ENCODE results near the gene SNX17. TPM values are rescaled to one million over a fixed set of nuclear protein-coding genes. Genes with fewer than 3 reads are reported as not detected.

The SNX17 gene
- total and polyA plus RNA-seq, 2 of the 13 experiments (the other 11 are each of a cell fraction or from before 2014, with no cell fraction given), result 75.0 to 109 TPM

DNA sequence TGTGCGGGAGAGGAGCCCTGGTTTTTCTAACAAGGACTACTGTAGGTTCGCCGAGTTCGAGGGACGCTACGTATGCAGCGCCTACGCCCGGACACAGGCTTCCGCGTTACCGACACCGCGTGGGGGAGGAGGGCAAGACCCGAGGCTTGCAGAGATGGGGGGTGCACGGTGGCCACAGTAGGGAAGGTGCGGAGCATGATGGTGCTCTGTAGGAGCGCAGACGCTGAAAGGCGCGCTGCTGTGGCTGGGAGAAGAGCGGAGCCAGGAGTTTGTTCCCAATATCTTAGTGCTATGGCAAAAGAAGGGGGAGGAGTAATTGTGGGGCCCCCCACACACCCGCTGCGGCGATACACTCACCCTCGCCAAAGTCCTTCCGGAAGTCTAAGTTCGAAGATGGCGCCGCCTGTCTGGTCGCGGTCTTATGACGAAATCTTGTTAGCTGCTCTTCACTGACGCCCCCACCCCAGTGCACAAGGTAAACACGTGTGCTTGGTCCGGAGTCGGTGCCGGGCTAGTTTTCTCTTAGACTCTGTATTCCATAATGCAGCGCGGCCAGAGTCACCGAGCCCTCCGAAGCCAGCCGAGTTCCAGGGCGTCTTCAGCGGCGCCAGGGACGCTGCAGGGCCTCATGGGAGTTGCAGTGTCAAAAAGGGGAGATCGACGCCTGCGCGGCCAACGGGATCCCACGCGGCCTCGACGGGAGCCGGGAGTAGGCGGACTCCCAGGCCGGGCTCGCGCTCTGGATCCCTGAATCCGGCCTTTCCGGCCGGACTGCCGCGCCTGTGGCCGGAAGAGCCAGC is 13.8 kb upstream of the SNX17 start, which contains the start of gene GTF3C2 (continued):
- TF ChIP-seq RARA (CRISPR knock-in tag; IDR thresholded peaks at IDR 0.05) (peak; percentile 29; the same call in 1 of the 2 replicates), ZNF556 (CRISPR knock-in tag; IDR thresholded peaks at IDR 0.05; ENCODE audit: borderline replicate concordance) (0 out of 2 replicates have a peak, but pooled peaks have one; percentile 49), MEF2D (CRISPR knock-in tag; IDR thresholded peaks at IDR 0.05) (peak; percentile 54; the same call in 1 of the 2 replicates), RCOR2 (CRISPR knock-in tag; IDR thresholded peaks at IDR 0.05) (no peak), ELF4 (CRISPR knock-in tag; IDR thresholded peaks at IDR 0.05; ENCODE audit: borderline replicate concordance) (peak; percentile 90), SNAPC2 (CRISPR knock-in tag; IDR thresholded peaks at IDR 0.05) (peak; percentile 93), ZIK1 (CRISPR knock-in tag; IDR thresholded peaks at IDR 0.05; ENCODE audit: borderline replicate concordance, low read depth) (peak; percentile 79; the same call in 1 of the 2 replicates), ZNF24 (IDR thresholded peaks at IDR 0.05) (no peak), YEATS2 (CRISPR knock-in tag; IDR thresholded peaks at IDR 0.05; ENCODE audit: borderline replicate concordance) (peak; percentile 84), NAIF1 (CRISPR knock-in tag; IDR thresholded peaks at IDR 0.05; ENCODE audit: borderline replicate concordance) (peak; percentile 100), ZNF138 (CRISPR knock-in tag; IDR thresholded peaks at IDR 0.05; ENCODE audit: low read depth) (no peak; the same call in 1 of the 2 replicates), ZKSCAN8 (CRISPR knock-in tag; IDR thresholded peaks at IDR 0.05; ENCODE audit: borderline replicate concordance) (no peak), ETV6 (CRISPR knock-in tag; conservative IDR thresholded peaks at IDR 0.05) (0 out of 2 replicates have a peak, but pooled peaks have one; percentile 72), SYNCRIP (IDR thresholded peaks at IDR 0.05; ENCODE audit: insufficient read depth, low read depth, low read length) (no peak), MTF2 (CRISPR knock-in tag; IDR thresholded peaks at IDR 0.05; ENCODE audit: borderline replicate concordance) (peak; percentile 65; the same call in 1 of the 2 replicates)
- TF ChIP-seq, protein P1, sequence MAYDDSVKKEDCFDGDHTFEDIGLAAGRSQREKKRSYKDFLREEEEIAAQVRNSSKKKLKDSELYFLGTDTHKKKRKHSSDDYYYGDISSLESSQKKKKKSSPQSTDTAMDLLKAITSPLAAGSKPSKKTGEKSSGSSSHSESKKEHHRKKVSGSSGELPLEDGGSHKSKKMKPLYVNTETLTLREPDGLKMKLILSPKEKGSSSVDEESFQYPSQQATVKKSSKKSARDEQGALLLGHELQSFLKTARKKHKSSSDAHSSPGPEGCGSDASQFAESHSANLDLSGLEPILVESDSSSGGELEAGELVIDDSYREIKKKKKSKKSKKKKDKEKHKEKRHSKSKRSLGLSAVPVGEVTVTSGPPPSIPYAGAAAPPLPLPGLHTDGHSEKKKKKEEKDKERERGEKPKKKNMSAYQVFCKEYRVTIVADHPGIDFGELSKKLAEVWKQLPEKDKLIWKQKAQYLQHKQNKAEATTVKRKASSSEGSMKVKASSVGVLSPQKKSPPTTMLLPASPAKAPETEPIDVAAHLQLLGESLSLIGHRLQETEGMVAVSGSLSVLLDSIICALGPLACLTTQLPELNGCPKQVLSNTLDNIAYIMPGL (CRISPR knock-in tag; IDR thresholded peaks at IDR 0.05; ENCODE audit: borderline replicate concordance in 1 of 2, low read depth in 1 of 2), result peak in 1 of 2 experiments; percentile 84
- TF ChIP-seq, protein P2, sequence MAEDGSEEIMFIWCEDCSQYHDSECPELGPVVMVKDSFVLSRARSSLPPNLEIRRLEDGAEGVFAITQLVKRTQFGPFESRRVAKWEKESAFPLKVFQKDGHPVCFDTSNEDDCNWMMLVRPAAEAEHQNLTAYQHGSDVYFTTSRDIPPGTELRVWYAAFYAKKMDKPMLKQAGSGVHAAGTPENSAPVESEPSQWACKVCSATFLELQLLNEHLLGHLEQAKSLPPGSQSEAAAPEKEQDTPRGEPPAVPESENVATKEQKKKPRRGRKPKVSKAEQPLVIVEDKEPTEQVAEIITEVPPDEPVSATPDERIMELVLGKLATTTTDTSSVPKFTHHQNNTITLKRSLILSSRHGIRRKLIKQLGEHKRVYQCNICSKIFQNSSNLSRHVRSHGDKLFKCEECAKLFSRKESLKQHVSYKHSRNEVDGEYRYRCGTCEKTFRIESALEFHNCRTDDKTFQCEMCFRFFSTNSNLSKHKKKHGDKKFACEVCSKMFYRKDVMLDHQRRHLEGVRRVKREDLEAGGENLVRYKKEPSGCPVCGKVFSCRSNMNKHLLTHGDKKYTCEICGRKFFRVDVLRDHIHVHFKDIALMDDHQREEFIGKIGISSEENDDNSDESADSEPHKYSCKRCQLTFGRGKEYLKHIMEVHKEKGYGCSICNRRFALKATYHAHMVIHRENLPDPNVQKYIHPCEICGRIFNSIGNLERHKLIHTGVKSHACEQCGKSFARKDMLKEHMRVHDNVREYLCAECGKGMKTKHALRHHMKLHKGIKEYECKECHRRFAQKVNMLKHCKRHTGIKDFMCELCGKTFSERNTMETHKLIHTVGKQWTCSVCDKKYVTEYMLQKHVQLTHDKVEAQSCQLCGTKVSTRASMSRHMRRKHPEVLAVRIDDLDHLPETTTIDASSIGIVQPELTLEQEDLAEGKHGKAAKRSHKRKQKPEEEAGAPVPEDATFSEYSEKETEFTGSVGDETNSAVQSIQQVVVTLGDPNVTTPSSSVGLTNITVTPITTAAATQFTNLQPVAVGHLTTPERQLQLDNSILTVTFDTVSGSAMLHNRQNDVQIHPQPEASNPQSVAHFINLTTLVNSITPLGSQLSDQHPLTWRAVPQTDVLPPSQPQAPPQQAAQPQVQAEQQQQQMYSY (CRISPR knock-in tag; IDR thresholded peaks at IDR 0.05), result peak; percentile 91
- TF ChIP-seq, protein P3, sequence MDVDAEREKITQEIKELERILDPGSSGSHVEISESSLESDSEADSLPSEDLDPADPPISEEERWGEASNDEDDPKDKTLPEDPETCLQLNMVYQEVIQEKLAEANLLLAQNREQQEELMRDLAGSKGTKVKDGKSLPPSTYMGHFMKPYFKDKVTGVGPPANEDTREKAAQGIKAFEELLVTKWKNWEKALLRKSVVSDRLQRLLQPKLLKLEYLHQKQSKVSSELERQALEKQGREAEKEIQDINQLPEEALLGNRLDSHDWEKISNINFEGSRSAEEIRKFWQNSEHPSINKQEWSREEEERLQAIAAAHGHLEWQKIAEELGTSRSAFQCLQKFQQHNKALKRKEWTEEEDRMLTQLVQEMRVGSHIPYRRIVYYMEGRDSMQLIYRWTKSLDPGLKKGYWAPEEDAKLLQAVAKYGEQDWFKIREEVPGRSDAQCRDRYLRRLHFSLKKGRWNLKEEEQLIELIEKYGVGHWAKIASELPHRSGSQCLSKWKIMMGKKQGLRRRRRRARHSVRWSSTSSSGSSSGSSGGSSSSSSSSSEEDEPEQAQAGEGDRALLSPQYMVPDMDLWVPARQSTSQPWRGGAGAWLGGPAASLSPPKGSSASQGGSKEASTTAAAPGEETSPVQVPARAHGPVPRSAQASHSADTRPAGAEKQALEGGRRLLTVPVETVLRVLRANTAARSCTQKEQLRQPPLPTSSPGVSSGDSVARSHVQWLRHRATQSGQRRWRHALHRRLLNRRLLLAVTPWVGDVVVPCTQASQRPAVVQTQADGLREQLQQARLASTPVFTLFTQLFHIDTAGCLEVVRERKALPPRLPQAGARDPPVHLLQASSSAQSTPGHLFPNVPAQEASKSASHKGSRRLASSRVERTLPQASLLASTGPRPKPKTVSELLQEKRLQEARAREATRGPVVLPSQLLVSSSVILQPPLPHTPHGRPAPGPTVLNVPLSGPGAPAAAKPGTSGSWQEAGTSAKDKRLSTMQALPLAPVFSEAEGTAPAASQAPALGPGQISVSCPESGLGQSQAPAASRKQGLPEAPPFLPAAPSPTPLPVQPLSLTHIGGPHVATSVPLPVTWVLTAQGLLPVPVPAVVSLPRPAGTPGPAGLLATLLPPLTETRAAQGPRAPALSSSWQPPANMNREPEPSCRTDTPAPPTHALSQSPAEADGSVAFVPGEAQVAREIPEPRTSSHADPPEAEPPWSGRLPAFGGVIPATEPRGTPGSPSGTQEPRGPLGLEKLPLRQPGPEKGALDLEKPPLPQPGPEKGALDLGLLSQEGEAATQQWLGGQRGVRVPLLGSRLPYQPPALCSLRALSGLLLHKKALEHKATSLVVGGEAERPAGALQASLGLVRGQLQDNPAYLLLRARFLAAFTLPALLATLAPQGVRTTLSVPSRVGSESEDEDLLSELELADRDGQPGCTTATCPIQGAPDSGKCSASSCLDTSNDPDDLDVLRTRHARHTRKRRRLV (CRISPR knock-in tag; IDR thresholded peaks at IDR 0.05), result peak; percentile 87; the same call in 1 of the 2 replicates

Data from HepG2 (cell line).